ENCODE data around the gene FTO. TPM values are rescaled to one million over a fixed set of nuclear protein-coding genes. Genes with fewer than 3 reads are reported as not detected.

FTO gene
- total RNA-seq, 4 donors from 2014 or later, result 63.2 to 151 (median 105) TPM

DNA sequence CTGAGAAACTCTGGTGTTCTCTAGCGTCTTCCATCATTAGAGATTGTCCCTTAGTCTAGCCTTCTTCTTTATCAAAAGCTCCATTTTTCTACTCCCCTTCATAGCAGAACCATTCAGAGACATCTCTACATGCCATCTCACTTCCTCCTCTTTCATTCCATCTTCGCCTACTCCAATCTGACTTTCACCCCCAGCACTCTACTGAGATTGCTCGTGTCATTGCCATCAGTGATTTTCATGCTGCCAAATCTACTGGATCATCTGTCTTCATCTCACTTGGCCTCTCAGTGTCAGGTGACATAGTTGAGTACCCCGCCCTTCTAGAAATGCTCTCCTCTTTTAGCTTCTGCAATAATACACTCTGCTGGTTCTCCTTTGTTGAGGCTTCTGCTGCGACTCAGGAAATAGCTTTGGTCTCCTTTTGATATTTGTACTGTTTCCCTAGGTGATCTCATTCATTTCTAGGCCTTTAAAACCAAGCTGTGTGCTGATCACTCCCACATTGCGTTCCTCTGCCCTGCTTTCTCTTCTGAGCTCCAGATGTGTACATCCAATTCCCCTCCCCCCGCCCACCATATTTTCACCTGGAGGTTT, 119.1 kb downstream of the FTO start:
- DNase-seq, result no peak
- Histone ChIP-seq H3K27ac (no peak overlapping the region), H3K4me3 (no peak overlapping the region), H3K4me1 (no peaks in the 10 kb centered on the region), H3K36me3 (no peaks in the 10 kb centered on the region), H3K27me3 (no peaks in the 10 kb centered on the region), H3K9me3 (no peaks in the 10 kb centered on the region)
- intact Hi-C loops (cut with DNase I; ENCODE audit: low total_unique reads), result no loop called here
- no peak for TF ChIP-seq POLR2A (IDR thresholded peaks at IDR 0.05)
- TF ChIP-seq, protein P1, sequence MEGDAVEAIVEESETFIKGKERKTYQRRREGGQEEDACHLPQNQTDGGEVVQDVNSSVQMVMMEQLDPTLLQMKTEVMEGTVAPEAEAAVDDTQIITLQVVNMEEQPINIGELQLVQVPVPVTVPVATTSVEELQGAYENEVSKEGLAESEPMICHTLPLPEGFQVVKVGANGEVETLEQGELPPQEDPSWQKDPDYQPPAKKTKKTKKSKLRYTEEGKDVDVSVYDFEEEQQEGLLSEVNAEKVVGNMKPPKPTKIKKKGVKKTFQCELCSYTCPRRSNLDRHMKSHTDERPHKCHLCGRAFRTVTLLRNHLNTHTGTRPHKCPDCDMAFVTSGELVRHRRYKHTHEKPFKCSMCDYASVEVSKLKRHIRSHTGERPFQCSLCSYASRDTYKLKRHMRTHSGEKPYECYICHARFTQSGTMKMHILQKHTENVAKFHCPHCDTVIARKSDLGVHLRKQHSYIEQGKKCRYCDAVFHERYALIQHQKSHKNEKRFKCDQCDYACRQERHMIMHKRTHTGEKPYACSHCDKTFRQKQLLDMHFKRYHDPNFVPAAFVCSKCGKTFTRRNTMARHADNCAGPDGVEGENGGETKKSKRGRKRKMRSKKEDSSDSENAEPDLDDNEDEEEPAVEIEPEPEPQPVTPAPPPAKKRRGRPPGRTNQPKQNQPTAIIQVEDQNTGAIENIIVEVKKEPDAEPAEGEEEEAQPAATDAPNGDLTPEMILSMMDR (IDR thresholded peaks at IDR 0.05), result no peak

DNA sequence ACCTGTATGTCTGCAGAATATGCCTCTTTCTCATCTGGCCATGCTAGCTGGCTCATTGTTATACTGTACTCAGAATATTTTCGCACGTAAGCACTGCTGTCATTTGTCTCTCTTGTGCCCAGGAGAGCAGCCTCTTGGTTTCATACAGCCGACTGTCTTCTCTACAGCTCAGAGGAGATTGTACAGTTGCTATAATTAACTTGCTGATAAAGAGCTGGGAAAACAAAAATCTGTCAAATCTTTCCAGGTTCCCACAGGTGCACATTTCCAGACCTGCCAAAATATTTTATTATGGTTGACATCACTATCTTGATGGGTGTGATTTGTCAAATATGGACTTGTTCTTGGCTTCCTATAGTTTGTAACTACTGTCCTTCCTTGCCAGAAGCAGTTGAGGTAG, 122.7 kb downstream of the FTO start:
- no peak for TF ChIP-seq POLR2A (IDR thresholded peaks at IDR 0.05)
- TF ChIP-seq, protein P1 (IDR thresholded peaks at IDR 0.05), result no peak
- no peaks in the 10 kb centered on the region for H3K36me3 ChIP-seq
- intact Hi-C loops (cut with DNase I; ENCODE audit: low total_unique reads), result no loop called here
- no peak overlapping the region for H3K27ac ChIP-seq
- H3K4me1 ChIP-seq, result no peaks in the 10 kb centered on the region
- no peaks in the 10 kb centered on the region for H3K27me3 ChIP-seq
- no peaks in the 10 kb centered on the region for H3K9me3 ChIP-seq
- DNase-seq, result no peak
- H3K4me3 ChIP-seq, result no peak overlapping the region

DNA sequence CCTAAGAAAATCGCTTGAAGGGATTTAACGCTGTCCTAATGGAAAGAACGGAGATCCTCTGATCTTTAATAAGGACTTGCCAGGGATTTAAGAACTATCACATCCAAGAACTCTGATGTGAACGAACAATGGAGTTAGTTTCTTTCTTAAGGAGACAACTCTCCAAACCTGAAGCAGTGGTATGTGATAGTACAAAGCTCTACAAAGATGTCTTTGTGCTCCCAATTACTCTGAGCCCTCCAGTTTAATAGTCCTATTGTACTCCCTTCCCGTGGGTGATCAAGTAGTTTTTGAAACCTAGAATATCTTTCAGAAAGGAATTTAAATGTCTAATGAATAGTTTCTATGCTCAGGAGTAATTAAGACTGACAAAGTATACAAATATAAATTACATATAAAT, 123.8 kb downstream of the FTO start:
- no peak for DNase-seq
- Histone ChIP-seq H3K4me3 (no peak overlapping the region), H3K36me3 (no peaks in the 10 kb centered on the region), H3K4me1 (no peaks in the 10 kb centered on the region), H3K27ac (no peak overlapping the region), H3K27me3 (no peaks in the 10 kb centered on the region), H3K9me3 (no peaks in the 10 kb centered on the region)
- TF ChIP-seq, protein P1 (IDR thresholded peaks at IDR 0.05), result no peak
- no peak for TF ChIP-seq POLR2A (IDR thresholded peaks at IDR 0.05)
- intact Hi-C loops (cut with DNase I; ENCODE audit: low total_unique reads), result no loop called here

DNA sequence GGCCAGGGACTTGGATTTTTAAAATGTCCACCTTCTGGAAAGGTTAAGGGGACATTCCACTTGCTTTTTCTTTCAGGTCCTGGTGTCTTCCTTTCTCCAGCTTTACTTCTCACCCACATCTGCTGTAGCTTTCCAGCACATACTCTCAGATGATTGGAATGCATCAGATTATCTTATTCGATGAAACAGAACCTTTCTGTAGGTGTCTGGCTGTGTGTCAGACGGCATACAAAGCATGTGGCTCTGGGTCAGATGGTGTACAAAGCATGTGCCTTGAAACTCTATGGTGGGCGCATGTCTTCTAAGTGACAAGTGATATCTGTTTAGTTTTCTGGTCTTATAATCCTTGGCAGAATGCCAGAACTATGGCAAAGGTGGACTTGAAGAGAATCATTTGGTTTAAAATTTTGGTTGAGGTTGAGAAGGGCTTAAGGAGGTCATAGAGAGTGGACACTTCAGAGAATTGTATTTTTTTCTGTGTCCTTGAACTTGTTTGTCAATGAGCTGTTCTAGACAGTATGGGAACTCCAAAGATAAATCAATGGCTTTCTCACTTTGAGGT, 125.3 kb downstream of the FTO start:
- no peaks in the 10 kb centered on the region for H3K36me3 ChIP-seq
- H3K27me3 ChIP-seq, result no peaks in the 10 kb centered on the region
- no peaks in the 10 kb centered on the region for H3K9me3 ChIP-seq
- no peak overlapping the region for H3K4me3 ChIP-seq
- TF ChIP-seq POLR2A (IDR thresholded peaks at IDR 0.05), result no peak
- TF ChIP-seq, protein P1 (IDR thresholded peaks at IDR 0.05), result no peak
- no peak for DNase-seq
- intact Hi-C loops (cut with DNase I; ENCODE audit: low total_unique reads), result no loop called here
- no peaks in the 10 kb centered on the region for H3K4me1 ChIP-seq
- no peak overlapping the region for H3K27ac ChIP-seq

DNA sequence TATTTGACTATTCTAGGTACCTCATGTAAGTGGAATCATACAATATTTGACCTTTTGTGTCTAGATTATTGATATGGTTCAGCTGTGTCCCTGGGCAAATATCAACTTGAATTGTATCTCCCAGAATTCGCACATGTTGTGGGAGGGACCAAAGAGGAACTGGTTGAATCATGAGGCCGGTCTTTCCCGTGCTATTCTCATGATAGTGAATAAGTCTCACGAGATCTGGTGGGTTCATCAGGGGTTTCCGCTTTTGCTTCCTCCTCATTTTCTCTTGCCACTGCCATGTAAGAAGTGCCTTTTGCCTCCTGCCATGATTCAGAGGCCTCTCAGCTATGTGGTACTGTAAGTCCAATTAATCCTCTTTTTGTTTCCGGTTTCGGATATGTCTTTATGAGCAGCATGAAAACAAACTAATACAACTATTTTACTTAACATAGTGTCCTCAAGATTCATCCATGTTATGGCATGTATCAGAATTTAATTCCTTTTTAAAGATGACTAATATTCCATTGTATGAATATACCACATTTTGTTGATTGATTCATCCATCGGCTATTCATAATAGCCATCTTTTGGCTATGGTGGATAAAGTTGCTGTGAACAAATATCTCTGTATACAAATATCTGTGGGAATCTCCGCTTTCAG, 129.1 kb downstream of the FTO start:
- H3K4me1 ChIP-seq, result no peaks in the 10 kb centered on the region
- no peak for DNase-seq
- H3K36me3 ChIP-seq, result no peaks in the 10 kb centered on the region
- no peak overlapping the region for H3K27ac ChIP-seq
- intact Hi-C loops (cut with DNase I; ENCODE audit: low total_unique reads), result no loop called here
- TF ChIP-seq POLR2A (IDR thresholded peaks at IDR 0.05), result no peak
- TF ChIP-seq, protein P1 (IDR thresholded peaks at IDR 0.05), result no peak
- H3K9me3 ChIP-seq, result no peaks in the 10 kb centered on the region
- H3K27me3 ChIP-seq, result no peaks in the 10 kb centered on the region
- H3K4me3 ChIP-seq, result no peak overlapping the region

All from uterus (tissue), 4 donors.